K562 (cell line): ENCODE results near the gene KCNQ5. TPM values are rescaled to one million over a fixed set of nuclear protein-coding genes. Genes with fewer than 3 reads are reported as not detected.

Experiments
- ATAC-seq: fragments of 200-7000 bp; cut with Tn5 transposase; 3 replicates; pipeline ENCODE4 v1.9.1; 2020; ENCODE audit warnings: moderate library complexity
- BruUV-seq: library from RNA; stranded (reverse); fragments of 400-500 nt; replicated peaks from 2 replicates; lab custom pipeline; 2021; lab: Mats Ljungman, UMichigan
- CTCF ChIA-PET: fragments of 300-600 bp; formaldehyde crosslinking; extraction: SDS; loops from one replicate; lab custom pipeline; 2021; ENCODE audit warnings: low intra/inter-chr PET ratio; lab: Yijun Ruan, JAX
- POLR2A ChIA-PET: fragments of 300-600, 350-650 bp; sonication (Branson Sonifier 250); formaldehyde crosslinking; extraction: SDS; loops from one replicate; lab custom pipeline; 2021; ENCODE audit warnings: antibody characterized with exemption, inconsistent platforms; lab: Yijun Ruan, JAX
- DNase-seq, 4 experiments: peaks; one replicate each; pipeline versions ENCODE4 v3.0.0 to v3.0.0-alpha.2; 2011 to 2018; ENCODE audit warnings: low spot score in 3 of 4, mixed read lengths in 3 of 4; ENCODE audit errors: extremely low read depth in 1 of 4
- FAIRE-seq: peaks from 2 replicates; lab custom pipeline; 2011; peaks lifted over from hg19 to GRCh38; lab: Jason Lieb, UNC
- H2AFZ ChIP-seq: 2 replicates; pipeline ENCODE4 v1.6.0; 2011; ENCODE audit warnings: low read depth, low read length, control low read depth, inconsistent platforms
- H3K27ac ChIP-seq: fragments of 200-600 bp; 3 replicates; pipeline ENCODE4 v1.8.0; 2011; ENCODE audit warnings: low read depth, mild to moderate bottlenecking, control low read depth, inconsistent platforms, low read length, moderate library complexity, mixed read lengths; ENCODE audit errors: extremely low read depth
- H3K27me3 ChIP-seq, 2 experiments: fragments of 300-600 bp in 1 of 2; 2 replicates in 1 of 2; 3 replicates in 1 of 2; pipeline versions ENCODE4 v1.6.0 to v1.8.0; 2011; ENCODE audit warnings: inconsistent platforms in 2 of 2, low read length in 2 of 2, mild to moderate bottlenecking in 1 of 2, mixed read lengths in 1 of 2, moderate library complexity in 1 of 2; ENCODE audit not compliant: control insufficient read depth in 2 of 2, insufficient read depth in 2 of 2
- H3K36me3 ChIP-seq: fragments of 300-600 bp; 3 replicates; pipeline ENCODE4 v1.8.0; 2011; ENCODE audit warnings: mild to moderate bottlenecking, low read length, inconsistent platforms; ENCODE audit not compliant: control insufficient read depth, insufficient read depth
- H3K4me1 ChIP-seq, 2 experiments: fragments of 200-600 bp in 1 of 2; replicated peaks in 1 of 2; 2 replicates in 1 of 2; 3 replicates in 1 of 2; pipeline versions ENCODE4 v1.5.1 to v1.8.0; 2011; ENCODE audit warnings: inconsistent platforms in 2 of 2, low read length in 2 of 2, mild to moderate bottlenecking in 1 of 2, mixed read lengths in 1 of 2, moderate library complexity in 1 of 2; ENCODE audit not compliant: control insufficient read depth in 2 of 2, insufficient read depth in 2 of 2
- H3K4me2 ChIP-seq: 2 replicates; pipeline ENCODE4 v1.6.1; 2011; ENCODE audit warnings: low read length, control low read depth, inconsistent platforms, mixed read lengths; ENCODE audit not compliant: insufficient read depth
- H3K4me3 ChIP-seq: fragments of 200-600 bp; sonication (generic), shearing (Covaris generic); 2 replicates; pipeline ENCODE4 v1.5.1; 2016; ENCODE audit warnings: control low read depth, inconsistent platforms
- H3K79me2 ChIP-seq: fragments of 200-600 bp; 3 replicates; pipeline ENCODE4 v1.8.0; 2011; ENCODE audit warnings: low read length, inconsistent platforms; ENCODE audit not compliant: control insufficient read depth, insufficient read depth
- H3K9ac ChIP-seq, 2 experiments: 2 replicates each; pipeline versions ENCODE4 v1.6.0 to v1.6.1; 2011; ENCODE audit warnings: low read depth in 2 of 2, low read length in 2 of 2, control low read depth in 1 of 2, inconsistent platforms in 1 of 2, mild to moderate bottlenecking in 1 of 2, mixed read lengths in 1 of 2; ENCODE audit not compliant: insufficient read depth in 1 of 2
- H3K9me1 ChIP-seq: one replicate; pipeline ENCODE4 v1.6.0; 2011; ENCODE audit warnings: inconsistent platforms, mild to moderate bottlenecking, low read length, moderate library complexity; ENCODE audit not compliant: control insufficient read depth, insufficient read depth
- H3K9me3 ChIP-seq: replicated peaks from 2 replicates; pipeline ENCODE4 v1.5.1; 2011; ENCODE audit warnings: low read depth, low read length, inconsistent platforms; ENCODE audit not compliant: control insufficient read depth, insufficient read depth
- H4K20me1 ChIP-seq: replicated peaks from 2 replicates; pipeline ENCODE4 v1.6.1; 2011; ENCODE audit warnings: low read length, inconsistent platforms, mixed read lengths; ENCODE audit not compliant: control insufficient read depth, insufficient read depth
- ARNT ChIP-seq, 2 experiments: fragments of 450-650 bp; IDR thresholded peaks; 2 replicates each; pipeline ENCODE4 v1.6.1; 2016; ENCODE audit warnings: mild to moderate bottlenecking in 1 of 2
- BMI1 ChIP-seq: fragments of 150-350 bp; IDR thresholded peaks from 2 replicates; pipeline ENCODE4 v1.6.1; 2014; ENCODE audit warnings: low read length
- HDAC6 ChIP-seq: IDR thresholded peaks from 2 replicates; pipeline ENCODE4 v1.6.1; 2012; ENCODE audit warnings: low read depth, mild to moderate bottlenecking, control low read depth, inconsistent platforms, low read length, moderate library complexity
- HNRNPK ChIP-seq: fragments of 200-400 bp; formaldehyde crosslinking; IDR thresholded peaks from one replicate; pipeline ENCODE4 v1.6.1; 2018; ENCODE audit warnings: mild to moderate bottlenecking, low read depth, low read length; ENCODE audit not compliant: poor library complexity, severe bottlenecking
- MECOM ChIP-seq: fragments of 250-450 bp; sonication (Bioruptor Pico); IDR thresholded peaks from 2 replicates; pipeline ENCODE4 v1.8.0; 2022; ENCODE audit warnings: inconsistent platforms
- MXI1 ChIP-seq: IDR thresholded peaks from 2 replicates; pipeline ENCODE4 v1.6.1; 2011; ENCODE audit warnings: low read depth, mild to moderate bottlenecking, improper control_type of control experiment, low read length
- POLR2AphosphoS2 ChIP-seq: IDR thresholded peaks from 2 replicates; pipeline ENCODE4 v1.6.1; 2012; ENCODE audit warnings: low read length, improper control_type of control experiment
- TAF9B ChIP-seq: fragments of 450-650 bp; IDR thresholded peaks from 2 replicates; pipeline ENCODE4 v1.6.1; 2018; ENCODE audit warnings: mild to moderate bottlenecking; ENCODE audit not compliant: partially characterized antibody
- TEAD4 ChIP-seq, 2 experiments: sonication (generic) in 1 of 2; formaldehyde crosslinking in 1 of 2; IDR thresholded peaks; 2 replicates each; pipeline versions ENCODE4 v1.6.1 to v1.8.0; 2012 to 2022; ENCODE audit warnings: borderline replicate concordance in 1 of 2, inconsistent platforms in 1 of 2, low read length in 1 of 2, mild to moderate bottlenecking in 1 of 2, missing genetic modification reagents in 1 of 2
- ZEB2 ChIP-seq: fragments of 450-650 bp; IDR thresholded peaks from 2 replicates; pipeline ENCODE4 v1.6.1; 2016
- ZNF316 ChIP-seq: fragments of 450-650 bp; IDR thresholded peaks from 2 replicates; pipeline ENCODE4 v1.6.1; 2016
- WGBS: fragments of 100-300 bp; shearing (Covaris generic); methylation state at CpG from one replicate; pipeline ENCODE4 v1.1.6; 2016; ENCODE audit warnings: low coverage, mixed read lengths; ENCODE audit not compliant: insufficient coverage; ENCODE audit errors: missing lambda C conversion rate; 5-methylcytosine and 5-hydroxymethylcytosine counted together
- in situ Hi-C: fragments of 300-500 bp; cut with MboI; formaldehyde crosslinking; loops from 4 replicates; pipeline ENCODE4 v1.15.0; 2018; ENCODE audit warnings: inconsistent platforms, mixed read lengths
- intact Hi-C: fragments of 100-400 bp; cut with micrococcal nuclease; formaldehyde crosslinking; loops from 2 replicates; pipeline ENCODE4 v1.14.2; 2022
- polyA plus RNA-seq, 8 experiments: library from polyadenylated mRNA; depleted of rRNA in 4 of 8; stranded (reverse) in 5 of 8; unstranded in 3 of 8; fragments of >200 nt; fragmentation: Nextera tagmentation in 2 of 8; fragmentation: Illumina TruSeq in 1 of 8; extraction: Ambion mirVana in 2 of 8; extraction: Trizol in 1 of 8; gene quantifications; 2 replicates each; pipeline versions ENCODE4 v1.2.1 to v1.2.3, GENCODE V29; 2011 to 2014; ENCODE audit warnings: inconsistent platforms in 1 of 8, missing spikeins in 1 of 8
- total RNA-seq, 7 experiments: library from RNA; depleted of rRNA in 6 of 7; stranded (reverse); fragments of >200 nt in 6 of 7; fragmentation: Illumina TruSeq in 2 of 7; extraction: Trizol in 2 of 7; gene quantifications; 2 replicates each; pipeline versions ENCODE4 v1.2.1 to v1.2.3, GENCODE V29; 2011 to 2021; ENCODE audit warnings: low replicate concordance in 1 of 7
- TF ChIP-seq, protein P1 (sequence below): fragments of 450-650 bp; formaldehyde crosslinking; IDR thresholded peaks from 2 replicates; pipeline ENCODE4 v1.4.0; 2022; ENCODE audit warnings: missing genetic modification characterization
- TF ChIP-seq, protein P2 (sequence below): fragments of 250-450 bp; sonication (Bioruptor Pico); IDR thresholded peaks from 2 replicates; pipeline ENCODE4 v1.8.0; 2022; ENCODE audit warnings: inconsistent platforms, mild to moderate bottlenecking, moderate library complexity, borderline replicate concordance
- TF ChIP-seq, protein P3 (sequence below): fragments of 250-450 bp; sonication (Bioruptor Pico); IDR thresholded peaks from 2 replicates; pipeline ENCODE4 v1.8.0; 2022; ENCODE audit warnings: moderate library complexity, mild to moderate bottlenecking, inconsistent platforms

KCNQ5 gene
- total and polyA plus RNA-seq, 9 of the 15 experiments (the other 6 are each of a cell fraction or from before 2014, with no cell fraction given): 0.31 to 5.9 (median 2.6) TPM

DNA sequence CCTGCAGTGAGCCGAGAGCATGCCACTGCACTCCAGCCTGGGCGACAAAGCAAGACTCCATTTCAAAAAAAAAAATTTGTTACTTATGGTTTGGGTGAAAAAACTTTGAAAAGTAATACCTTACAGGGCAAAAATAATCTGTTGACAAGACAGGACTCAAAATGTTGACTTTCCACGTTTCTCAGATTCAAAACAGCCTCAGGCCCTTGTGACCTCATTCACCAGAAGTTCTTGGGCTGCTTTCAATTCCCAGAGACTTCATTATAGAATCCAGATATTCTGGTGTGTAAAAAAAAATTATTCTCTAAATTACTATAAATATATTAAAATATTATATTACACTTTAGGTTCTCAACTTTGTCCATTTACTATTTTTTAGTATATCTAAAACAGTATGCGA lies 116.2 kb downstream of the KCNQ5 start:
- TF ChIP-seq, protein P1, sequence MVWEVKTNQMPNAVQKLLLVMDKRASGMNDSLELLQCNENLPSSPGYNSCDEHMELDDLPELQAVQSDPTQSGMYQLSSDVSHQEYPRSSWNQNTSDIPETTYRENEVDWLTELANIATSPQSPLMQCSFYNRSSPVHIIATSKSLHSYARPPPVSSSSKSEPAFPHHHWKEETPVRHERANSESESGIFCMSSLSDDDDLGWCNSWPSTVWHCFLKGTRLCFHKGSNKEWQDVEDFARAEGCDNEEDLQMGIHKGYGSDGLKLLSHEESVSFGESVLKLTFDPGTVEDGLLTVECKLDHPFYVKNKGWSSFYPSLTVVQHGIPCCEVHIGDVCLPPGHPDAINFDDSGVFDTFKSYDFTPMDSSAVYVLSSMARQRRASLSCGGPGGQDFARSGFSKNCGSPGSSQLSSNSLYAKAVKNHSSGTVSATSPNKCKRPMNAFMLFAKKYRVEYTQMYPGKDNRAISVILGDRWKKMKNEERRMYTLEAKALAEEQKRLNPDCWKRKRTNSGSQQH (CRISPR knock-in tag): no peak
- no peaks in the 10 kb centered on the region for H3K79me2 ChIP-seq
- DNase-seq (no peak), FAIRE-seq (no peak), ATAC-seq (no peak)
- no peaks in the 10 kb centered on the region for H3K36me3 ChIP-seq
- no peak overlapping the region for H3K27ac ChIP-seq
- BruUV-seq: no TSS peak
- H4K20me1 ChIP-seq: no peaks in the 10 kb centered on the region
- ChIA-PET POLR2A (no interaction called here), CTCF (no interaction called here)
- no peak overlapping the region for H2AFZ ChIP-seq
- H3K9me1 ChIP-seq: no peaks in the 10 kb centered on the region
- in situ Hi-C loops (no loop called here), intact Hi-C loops (no loop called here)
- no peak overlapping the region for H3K9ac ChIP-seq
- no peaks in the 10 kb centered on the region for H3K9me3 ChIP-seq
- H3K4me3 ChIP-seq: no peak overlapping the region
- H3K27me3 ChIP-seq: no peaks in the 10 kb centered on the region
- 52% methylated on average over 4 of the region's 4 CpGs for WGBS
- H3K4me1 ChIP-seq: no peaks in the 10 kb centered on the region
- H3K4me2 ChIP-seq: no peak overlapping the region

DNA sequence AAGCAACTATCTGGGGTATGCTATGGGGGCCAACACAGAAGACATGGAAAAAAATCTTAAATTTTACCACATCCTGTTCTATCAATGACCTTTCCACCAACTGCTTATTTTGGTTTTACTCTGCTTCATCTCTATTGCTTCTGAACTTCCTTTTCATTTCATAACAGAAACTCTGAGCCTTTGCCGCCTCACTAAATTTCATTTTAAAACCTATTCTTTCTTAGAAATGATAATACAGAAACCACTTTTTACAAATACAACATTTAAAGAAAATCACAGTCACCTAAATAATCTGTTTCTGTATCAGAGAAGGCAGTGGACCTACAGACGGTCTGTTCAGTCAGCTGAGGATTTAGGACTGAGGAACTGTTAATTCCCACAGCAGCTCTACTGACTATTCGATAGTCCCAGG lies 117.5 kb downstream of the KCNQ5 start:
- Histone ChIP-seq H3K27me3 (no peaks in the 10 kb centered on the region), H3K79me2 (no peaks in the 10 kb centered on the region), H3K27ac (no peak overlapping the region), H3K4me3 (no peak overlapping the region), H3K4me1 (no peaks in the 10 kb centered on the region), H3K4me2 (no peak overlapping the region), H3K9ac (no peak overlapping the region), H3K36me3 (no peaks in the 10 kb centered on the region), H3K9me3 (no peaks in the 10 kb centered on the region), H4K20me1 (no peaks in the 10 kb centered on the region), H2AFZ (no peak overlapping the region), H3K9me1 (no peaks in the 10 kb centered on the region)
- CTCF ChIA-PET: no interaction called here
- 28% methylated on average over 3 of the region's 3 CpGs for WGBS
- POLR2A ChIA-PET: no interaction called here
- in situ Hi-C loops (no loop called here), intact Hi-C loops (no loop called here)
- FAIRE-seq (no peak), DNase-seq (no peak), ATAC-seq (no peak)
- BruUV-seq: no TSS peak
- TF ChIP-seq ZNF316 (no peak), HDAC6 (no peak), MECOM (CRISPR knock-in tag) (no peak), TAF9B (no peak), MXI1 (no peak), HNRNPK (no peak), ZEB2 (no peak), ARNT (IDR thresholded peaks at IDR 0.05) (no peak), TEAD4 (IDR thresholded peaks at IDR 0.05; ENCODE audit: low read length) (no peak), TEAD4 (CRISPR knock-in tag; IDR thresholded peaks at IDR 0.05; ENCODE audit: borderline replicate concordance) (no peak), POLR2AphosphoS2 (no peak), BMI1 (no peak)
- TF ChIP-seq, protein P2, sequence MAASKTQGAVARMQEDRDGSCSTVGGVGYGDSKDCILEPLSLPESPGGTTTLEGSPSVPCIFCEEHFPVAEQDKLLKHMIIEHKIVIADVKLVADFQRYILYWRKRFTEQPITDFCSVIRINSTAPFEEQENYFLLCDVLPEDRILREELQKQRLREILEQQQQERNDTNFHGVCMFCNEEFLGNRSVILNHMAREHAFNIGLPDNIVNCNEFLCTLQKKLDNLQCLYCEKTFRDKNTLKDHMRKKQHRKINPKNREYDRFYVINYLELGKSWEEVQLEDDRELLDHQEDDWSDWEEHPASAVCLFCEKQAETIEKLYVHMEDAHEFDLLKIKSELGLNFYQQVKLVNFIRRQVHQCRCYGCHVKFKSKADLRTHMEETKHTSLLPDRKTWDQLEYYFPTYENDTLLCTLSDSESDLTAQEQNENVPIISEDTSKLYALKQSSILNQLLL (CRISPR knock-in tag): no peak
- TF ChIP-seq, protein P3, sequence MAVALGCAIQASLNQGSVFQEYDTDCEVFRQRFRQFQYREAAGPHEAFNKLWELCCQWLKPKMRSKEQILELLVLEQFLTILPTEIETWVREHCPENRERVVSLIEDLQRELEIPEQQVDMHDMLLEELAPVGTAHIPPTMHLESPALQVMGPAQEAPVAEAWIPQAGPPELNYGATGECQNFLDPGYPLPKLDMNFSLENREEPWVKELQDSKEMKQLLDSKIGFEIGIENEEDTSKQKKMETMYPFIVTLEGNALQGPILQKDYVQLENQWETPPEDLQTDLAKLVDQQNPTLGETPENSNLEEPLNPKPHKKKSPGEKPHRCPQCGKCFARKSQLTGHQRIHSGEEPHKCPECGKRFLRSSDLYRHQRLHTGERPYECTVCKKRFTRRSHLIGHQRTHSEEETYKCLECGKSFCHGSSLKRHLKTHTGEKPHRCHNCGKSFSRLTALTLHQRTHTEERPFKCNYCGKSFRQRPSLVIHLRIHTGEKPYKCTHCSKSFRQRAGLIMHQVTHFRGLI (CRISPR knock-in tag): no peak
